GM23338 (cell line): Measurements from ENCODE around the gene RASA3. TPM values are rescaled to one million over a fixed set of nuclear protein-coding genes. Genes with fewer than 3 reads are reported as not detected.
"Not testable (repeated sequence)": the region's sequence is repeated elsewhere in the genome, so short reads cannot be mapped to it uniquely, and the experiment has no call there.

Experiments used
- ATAC-seq: fragments of 200-7000 bp; cut with Tn5 transposase; 3 replicates; pipeline ENCODE4 v1.9.1; 2020
- DNase-seq: peaks from one replicate; pipeline ENCODE4 v3.0.0-alpha.2; 2015; ENCODE audit warnings: low spot score
- H2AFZ ChIP-seq: fragments of 200-600 bp; sonication (generic); 2 replicates; pipeline ENCODE4 v1.8.0; 2016; ENCODE audit warnings: antibody characterized with exemption, mild to moderate bottlenecking, moderate library complexity
- H3F3A ChIP-seq: fragments of 200-600 bp; sonication (generic); replicated peaks from 2 replicates; pipeline ENCODE4 v1.8.0; 2017; ENCODE audit warnings: antibody characterized with exemption, mixed run types, low read depth
- H3K27ac ChIP-seq: fragments of 200-600 bp; sonication (generic); 2 replicates; pipeline ENCODE4 v1.6.1; 2016; ENCODE audit warnings: low read depth
- H3K27me3 ChIP-seq: fragments of 200-600 bp; sonication (generic); 2 replicates; pipeline ENCODE4 v1.8.0; 2016; ENCODE audit warnings: mild to moderate bottlenecking, mixed run types, moderate library complexity; ENCODE audit not compliant: insufficient read depth
- H3K36me3 ChIP-seq: fragments of 200-600 bp; sonication (generic); 2 replicates; pipeline ENCODE4 v1.8.0; 2016; ENCODE audit warnings: mild to moderate bottlenecking; ENCODE audit not compliant: insufficient read depth
- H3K4me1 ChIP-seq: fragments of 200-600 bp; sonication (generic); 2 replicates; pipeline ENCODE4 v1.8.0; 2016; ENCODE audit warnings: mild to moderate bottlenecking, moderate library complexity; ENCODE audit not compliant: insufficient read depth
- H3K4me2 ChIP-seq: fragments of 200-600 bp; sonication (generic); 2 replicates; pipeline ENCODE4 v1.7.1; 2017; ENCODE audit warnings: mixed run types
- H3K4me3 ChIP-seq: fragments of 200-600 bp; sonication (generic); 2 replicates; pipeline ENCODE4 v1.6.1; 2016; ENCODE audit warnings: mixed run types
- H3K79me2 ChIP-seq: fragments of 200-600 bp; sonication (generic); replicated peaks from 2 replicates; pipeline ENCODE4 v1.8.0; 2017; ENCODE audit warnings: mild to moderate bottlenecking; ENCODE audit not compliant: insufficient read depth
- H3K9me2 ChIP-seq: fragments of 200-600 bp; sonication (generic); 2 replicates; pipeline ENCODE4 v1.8.0; 2017; ENCODE audit not compliant: insufficient read depth
- H4K20me1 ChIP-seq: fragments of 200-600 bp; sonication (generic); replicated peaks from 2 replicates; pipeline ENCODE4 v1.8.0; 2017; ENCODE audit warnings: mild to moderate bottlenecking; ENCODE audit not compliant: insufficient read depth
- H3K27ac Mint-ChIP-seq: 2 replicates; pipeline ENCODE4 v1.8.0; 2020; ENCODE audit warnings: inconsistent platforms, mild to moderate bottlenecking, moderate library complexity, mixed read lengths
- H3K27me3 Mint-ChIP-seq: 3 replicates; pipeline ENCODE4 v1.8.0; 2022; ENCODE audit warnings: low read depth, mild to moderate bottlenecking, moderate library complexity, mixed read lengths, inconsistent platforms; ENCODE audit not compliant: insufficient read depth, poor library complexity
- H3K36me3 Mint-ChIP-seq: 3 replicates; pipeline ENCODE4 v1.8.0; 2021; ENCODE audit warnings: low read depth, mild to moderate bottlenecking, inconsistent platforms, moderate library complexity, mixed read lengths
- H3K4me1 Mint-ChIP-seq: 3 replicates; pipeline ENCODE4 v1.8.0; 2020; ENCODE audit warnings: mild to moderate bottlenecking, inconsistent platforms, mixed read lengths
- H3K4me3 Mint-ChIP-seq: 3 replicates; pipeline ENCODE4 v1.8.0; 2021; ENCODE audit warnings: moderate library complexity, mild to moderate bottlenecking, inconsistent platforms, mixed read lengths
- H3K9me3 Mint-ChIP-seq: 3 replicates; pipeline ENCODE4 v1.8.0; 2020; ENCODE audit warnings: moderate library complexity, mild to moderate bottlenecking, inconsistent platforms, mixed read lengths
- CREB1 ChIP-seq: fragments of 250-450 bp; sonication (Bioruptor Pico); IDR thresholded peaks from 2 replicates; pipeline ENCODE4 v1.5.0; 2020; ENCODE audit warnings: low read depth, mild to moderate bottlenecking, moderate library complexity
- EZH2 ChIP-seq: fragments of 200-600 bp; sonication (generic); IDR thresholded peaks from one replicate; pipeline ENCODE4 v1.8.0; 2017; ENCODE audit warnings: antibody characterized with exemption, mild to moderate bottlenecking, low read depth; ENCODE audit not compliant: unreplicated experiment
- EZH2phosphoT487 ChIP-seq: fragments of 200-600 bp; sonication (generic); IDR thresholded peaks from one replicate; pipeline ENCODE4 v1.8.1; 2018; ENCODE audit warnings: antibody characterized with exemption; ENCODE audit not compliant: unreplicated experiment
- JUNB ChIP-seq: IDR thresholded peaks from one replicate; pipeline ENCODE4 v1.6.1; 2016; ENCODE audit warnings: antibody characterized with exemption; ENCODE audit not compliant: unreplicated experiment
- NANOG ChIP-seq: IDR thresholded peaks from 2 replicates; pipeline ENCODE4 v1.6.1; 2016; ENCODE audit warnings: antibody characterized with exemption, borderline replicate concordance
- POLR2AphosphoS5 ChIP-seq: IDR thresholded peaks from 2 replicates; pipeline ENCODE4 v1.6.1; 2016; ENCODE audit warnings: antibody characterized with exemption, low read depth
- STAT1 ChIP-seq: IDR thresholded peaks from one replicate; pipeline ENCODE4 v1.6.1; 2016; ENCODE audit warnings: antibody characterized with exemption; ENCODE audit not compliant: unreplicated experiment
- ZNF114 ChIP-seq: fragments of 250-450 bp; sonication (Bioruptor Pico); IDR thresholded peaks from 2 replicates; pipeline ENCODE4 v1.5.0; 2020; ENCODE audit warnings: mild to moderate bottlenecking, moderate library complexity
- ZNF331 ChIP-seq: fragments of 250-450 bp; sonication (Bioruptor Pico); IDR thresholded peaks from 2 replicates; pipeline ENCODE4 v1.5.0; 2020; ENCODE audit warnings: low read depth, mild to moderate bottlenecking, moderate library complexity
- polyA plus RNA-seq: library from polyadenylated mRNA; unstranded; fragments of >200 nt; fragmentation: Nextera tagmentation; extraction: Ambion mirVana; gene quantifications from 2 replicates; pipeline ENCODE4 v1.2.1, GENCODE V29; 2016
- total RNA-seq: library from RNA; depleted of rRNA; stranded (reverse); fragments of >200 nt; shearing (Covaris generic); gene quantifications from 2 replicates; pipeline ENCODE4 v1.2.3, GENCODE V29; 2014
- TF ChIP-seq, protein P1 (sequence below): IDR thresholded peaks from one replicate; pipeline ENCODE4 v1.6.1; 2018; ENCODE audit warnings: antibody characterized with exemption; ENCODE audit not compliant: unreplicated experiment
- TF ChIP-seq, protein P2 (sequence below): fragments of 250-450 bp; sonication (Bioruptor Pico); IDR thresholded peaks from 2 replicates; pipeline ENCODE4 v1.5.0; 2020; ENCODE audit warnings: mild to moderate bottlenecking, moderate library complexity

RASA3 gene
- total and polyA plus RNA-seq, 2 experiments from 2014 or later, result 11.2 to 20.7 TPM

DNA sequence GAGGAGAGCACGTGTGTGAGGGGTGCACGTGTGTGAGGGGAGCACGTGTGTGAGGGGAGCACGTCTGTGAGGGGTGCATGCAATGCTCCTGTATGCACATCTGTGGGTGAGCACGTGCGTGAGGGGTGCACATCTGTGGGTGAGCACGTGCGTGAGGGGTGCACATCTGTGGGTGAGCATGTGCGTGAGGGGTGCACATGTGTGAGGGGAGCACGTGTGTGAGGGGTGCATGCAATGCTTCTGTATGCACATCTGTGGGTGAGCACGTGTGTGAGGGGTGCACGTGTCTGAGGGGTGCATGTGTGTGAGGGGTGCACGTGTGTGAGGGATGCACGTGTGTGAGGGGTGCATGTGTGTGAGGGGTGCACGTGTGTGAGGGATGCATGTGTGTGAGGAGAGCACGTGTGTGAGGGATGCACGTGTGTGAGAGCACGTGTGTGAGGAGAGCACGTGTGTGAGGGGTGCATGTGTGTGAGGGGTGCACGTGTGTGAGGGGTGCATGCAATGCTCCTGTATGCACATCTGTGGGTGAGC is 15.0 kb downstream of the RASA3 start:
- H3K4me2 ChIP-seq, H2AFZ ChIP-seq, H3K27ac ChIP-seq, H3K9me3 Mint-ChIP-seq, H4K20me1 ChIP-seq, DNase-seq, H3K36me3 ChIP-seq, H3K4me3 Mint-ChIP-seq, H3K27ac Mint-ChIP-seq, H3K27me3 ChIP-seq, H3K9me2 ChIP-seq, ATAC-seq, H3K4me3 ChIP-seq: not testable (repeated sequence)
- Mint-ChIP-seq H3K36me3 (peaks cover 23% of the 10 kb centered on the region), H3K27me3 (peaks cover 15% of the 10 kb centered on the region), H3K4me1 (peaks cover 61% of the 10 kb centered on the region)
- Histone ChIP-seq H3K79me2 (peaks cover 39% of the 10 kb centered on the region), H3F3A (peaks cover 19% of the 10 kb centered on the region), H3K4me1 (peaks cover 25% of the 10 kb centered on the region)

DNA sequence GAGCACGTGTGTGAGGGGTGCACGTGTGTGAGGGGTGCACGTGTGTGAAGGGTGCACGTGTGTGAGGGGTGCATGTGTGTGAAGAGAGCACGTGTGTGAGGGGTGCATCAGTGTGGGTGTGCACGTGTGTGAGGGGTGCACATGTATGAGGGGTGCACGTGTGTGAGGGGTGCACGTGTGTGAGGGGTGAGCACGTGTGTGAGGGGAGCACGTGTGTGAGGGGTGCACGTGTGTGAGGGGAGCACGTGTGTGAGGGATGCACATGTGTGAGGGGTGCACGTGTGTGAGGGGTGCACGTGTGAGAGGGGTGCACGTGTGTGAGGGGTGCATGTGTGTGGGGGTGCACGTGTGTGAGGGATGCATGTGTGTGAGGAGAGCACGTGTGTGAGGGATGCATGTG is 15.7 kb downstream of the RASA3 start:
- Mint-ChIP-seq H3K4me3 (no peak overlapping the region), H3K27me3 (peaks cover 20% of the 10 kb centered on the region), H3K36me3 (peaks cover 23% of the 10 kb centered on the region), H3K9me3 (peaks cover 3% of the 10 kb centered on the region; the same call in 1 of the 3 replicates), H3K4me1 (peaks cover 66% of the 10 kb centered on the region), H3K27ac (no peak overlapping the region)
- Histone ChIP-seq H4K20me1 (no peaks in the 10 kb centered on the region; the same call in 1 of the 2 replicates), H3K4me1 (peaks cover 28% of the 10 kb centered on the region), H3K9me2 (no peaks in the 10 kb centered on the region), H3F3A (peaks cover 19% of the 10 kb centered on the region), H3K4me2 (no peak overlapping the region), H3K27me3 (no peaks in the 10 kb centered on the region), H3K27ac (no peak overlapping the region), H2AFZ (no peak overlapping the region), H3K4me3 (no peak overlapping the region), H3K79me2 (peaks cover 39% of the 10 kb centered on the region), H3K36me3 (no peaks in the 10 kb centered on the region)
- no peak for ATAC-seq
- no peak for DNase-seq
- TF ChIP-seq STAT1, result no peak
- TF ChIP-seq, protein P1, sequence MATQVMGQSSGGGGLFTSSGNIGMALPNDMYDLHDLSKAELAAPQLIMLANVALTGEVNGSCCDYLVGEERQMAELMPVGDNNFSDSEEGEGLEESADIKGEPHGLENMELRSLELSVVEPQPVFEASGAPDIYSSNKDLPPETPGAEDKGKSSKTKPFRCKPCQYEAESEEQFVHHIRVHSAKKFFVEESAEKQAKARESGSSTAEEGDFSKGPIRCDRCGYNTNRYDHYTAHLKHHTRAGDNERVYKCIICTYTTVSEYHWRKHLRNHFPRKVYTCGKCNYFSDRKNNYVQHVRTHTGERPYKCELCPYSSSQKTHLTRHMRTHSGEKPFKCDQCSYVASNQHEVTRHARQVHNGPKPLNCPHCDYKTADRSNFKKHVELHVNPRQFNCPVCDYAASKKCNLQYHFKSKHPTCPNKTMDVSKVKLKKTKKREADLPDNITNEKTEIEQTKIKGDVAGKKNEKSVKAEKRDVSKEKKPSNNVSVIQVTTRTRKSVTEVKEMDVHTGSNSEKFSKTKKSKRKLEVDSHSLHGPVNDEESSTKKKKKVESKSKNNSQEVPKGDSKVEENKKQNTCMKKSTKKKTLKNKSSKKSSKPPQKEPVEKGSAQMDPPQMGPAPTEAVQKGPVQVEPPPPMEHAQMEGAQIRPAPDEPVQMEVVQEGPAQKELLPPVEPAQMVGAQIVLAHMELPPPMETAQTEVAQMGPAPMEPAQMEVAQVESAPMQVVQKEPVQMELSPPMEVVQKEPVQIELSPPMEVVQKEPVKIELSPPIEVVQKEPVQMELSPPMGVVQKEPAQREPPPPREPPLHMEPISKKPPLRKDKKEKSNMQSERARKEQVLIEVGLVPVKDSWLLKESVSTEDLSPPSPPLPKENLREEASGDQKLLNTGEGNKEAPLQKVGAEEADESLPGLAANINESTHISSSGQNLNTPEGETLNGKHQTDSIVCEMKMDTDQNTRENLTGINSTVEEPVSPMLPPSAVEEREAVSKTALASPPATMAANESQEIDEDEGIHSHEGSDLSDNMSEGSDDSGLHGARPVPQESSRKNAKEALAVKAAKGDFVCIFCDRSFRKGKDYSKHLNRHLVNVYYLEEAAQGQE, result no peak
- TF ChIP-seq EZH2, result no peak
- TF ChIP-seq ZNF114 (CRISPR knock-in tag), result no peak
- TF ChIP-seq, protein P2, sequence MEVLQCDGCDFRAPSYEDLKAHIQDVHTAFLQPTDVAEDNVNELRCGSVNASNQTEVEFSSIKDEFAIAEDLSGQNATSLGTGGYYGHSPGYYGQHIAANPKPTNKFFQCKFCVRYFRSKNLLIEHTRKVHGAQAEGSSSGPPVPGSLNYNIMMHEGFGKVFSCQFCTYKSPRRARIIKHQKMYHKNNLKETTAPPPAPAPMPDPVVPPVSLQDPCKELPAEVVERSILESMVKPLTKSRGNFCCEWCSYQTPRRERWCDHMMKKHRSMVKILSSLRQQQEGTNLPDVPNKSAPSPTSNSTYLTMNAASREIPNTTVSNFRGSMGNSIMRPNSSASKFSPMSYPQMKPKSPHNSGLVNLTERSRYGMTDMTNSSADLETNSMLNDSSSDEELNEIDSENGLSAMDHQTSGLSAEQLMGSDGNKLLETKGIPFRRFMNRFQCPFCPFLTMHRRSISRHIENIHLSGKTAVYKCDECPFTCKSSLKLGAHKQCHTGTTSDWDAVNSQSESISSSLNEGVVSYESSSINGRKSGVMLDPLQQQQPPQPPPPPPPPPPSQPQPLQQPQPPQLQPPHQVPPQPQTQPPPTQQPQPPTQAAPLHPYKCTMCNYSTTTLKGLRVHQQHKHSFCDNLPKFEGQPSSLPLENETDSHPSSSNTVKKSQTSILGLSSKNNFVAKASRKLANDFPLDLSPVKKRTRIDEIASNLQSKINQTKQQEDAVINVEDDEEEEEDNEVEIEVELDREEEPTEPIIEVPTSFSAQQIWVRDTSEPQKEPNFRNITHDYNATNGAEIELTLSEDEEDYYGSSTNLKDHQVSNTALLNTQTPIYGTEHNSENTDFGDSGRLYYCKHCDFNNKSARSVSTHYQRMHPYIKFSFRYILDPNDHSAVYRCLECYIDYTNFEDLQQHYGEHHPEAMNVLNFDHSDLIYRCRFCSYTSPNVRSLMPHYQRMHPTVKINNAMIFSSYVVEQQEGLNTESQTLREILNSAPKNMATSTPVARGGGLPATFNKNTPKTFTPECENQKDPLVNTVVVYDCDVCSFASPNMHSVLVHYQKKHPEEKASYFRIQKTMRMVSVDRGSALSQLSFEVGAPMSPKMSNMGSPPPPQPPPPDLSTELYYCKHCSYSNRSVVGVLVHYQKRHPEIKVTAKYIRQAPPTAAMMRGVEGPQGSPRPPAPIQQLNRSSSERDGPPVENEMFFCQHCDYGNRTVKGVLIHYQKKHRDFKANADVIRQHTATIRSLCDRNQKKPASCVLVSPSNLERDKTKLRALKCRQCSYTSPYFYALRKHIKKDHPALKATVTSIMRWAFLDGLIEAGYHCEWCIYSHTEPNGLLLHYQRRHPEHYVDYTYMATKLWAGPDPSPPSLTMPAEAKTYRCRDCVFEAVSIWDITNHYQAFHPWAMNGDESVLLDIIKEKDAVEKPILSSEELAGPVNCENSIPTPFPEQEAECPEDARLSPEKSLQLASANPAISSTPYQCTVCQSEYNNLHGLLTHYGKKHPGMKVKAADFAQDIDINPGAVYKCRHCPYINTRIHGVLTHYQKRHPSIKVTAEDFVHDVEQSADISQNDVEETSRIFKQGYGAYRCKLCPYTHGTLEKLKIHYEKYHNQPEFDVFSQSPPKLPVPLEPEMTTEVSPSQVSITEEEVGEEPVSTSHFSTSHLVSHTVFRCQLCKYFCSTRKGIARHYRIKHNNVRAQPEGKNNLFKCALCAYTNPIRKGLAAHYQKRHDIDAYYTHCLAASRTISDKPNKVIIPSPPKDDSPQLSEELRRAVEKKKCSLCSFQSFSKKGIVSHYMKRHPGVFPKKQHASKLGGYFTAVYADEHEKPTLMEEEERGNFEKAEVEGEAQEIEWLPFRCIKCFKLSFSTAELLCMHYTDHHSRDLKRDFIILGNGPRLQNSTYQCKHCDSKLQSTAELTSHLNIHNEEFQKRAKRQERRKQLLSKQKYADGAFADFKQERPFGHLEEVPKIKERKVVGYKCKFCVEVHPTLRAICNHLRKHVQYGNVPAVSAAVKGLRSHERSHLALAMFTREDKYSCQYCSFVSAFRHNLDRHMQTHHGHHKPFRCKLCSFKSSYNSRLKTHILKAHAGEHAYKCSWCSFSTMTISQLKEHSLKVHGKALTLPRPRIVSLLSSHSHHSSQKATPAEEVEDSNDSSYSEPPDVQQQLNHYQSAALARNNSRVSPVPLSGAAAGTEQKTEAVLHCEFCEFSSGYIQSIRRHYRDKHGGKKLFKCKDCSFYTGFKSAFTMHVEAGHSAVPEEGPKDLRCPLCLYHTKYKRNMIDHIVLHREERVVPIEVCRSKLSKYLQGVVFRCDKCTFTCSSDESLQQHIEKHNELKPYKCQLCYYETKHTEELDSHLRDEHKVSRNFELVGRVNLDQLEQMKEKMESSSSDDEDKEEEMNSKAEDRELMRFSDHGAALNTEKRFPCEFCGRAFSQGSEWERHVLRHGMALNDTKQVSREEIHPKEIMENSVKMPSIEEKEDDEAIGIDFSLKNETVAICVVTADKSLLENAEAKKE (CRISPR knock-in tag), result no peak
- TF ChIP-seq CREB1 (CRISPR knock-in tag), result no peak
- TF ChIP-seq JUNB, result no peak
- TF ChIP-seq NANOG, result no peak
- no peak for TF ChIP-seq ZNF331 (CRISPR knock-in tag)
- no peak for TF ChIP-seq POLR2AphosphoS5
- no peak for TF ChIP-seq EZH2phosphoT487
